HG03095 (cell line): ENCODE results near the gene ABCA2.
"Not testable (repeated sequence)": the region's sequence is repeated elsewhere in the genome, so short reads cannot be mapped to it uniquely, and the experiment has no call there.

Experiments used
- ATAC-seq: cut with Tn5 transposase; IDR thresholded peaks from one replicate; pipeline ENCODE4 v1.9.1; 2021; ENCODE audit warnings: moderate library complexity; ENCODE audit not compliant: unreplicated experiment

ABCA2 gene

GRCh38 chr9:137016436-137016835 is 11.6 kb downstream of the ABCA2 start:
- ATAC-seq: no peak

- ATAC-seq: no peak
These were observed 12.1 kb downstream of the ABCA2 start for GRCh38 chr9:137015976-137016375.

- ATAC-seq: no peak
These were observed 12.5 kb downstream of the ABCA2 start for GRCh38 chr9:137015540-137015930.

- no peak for ATAC-seq
These were observed 13.1 kb downstream of the ABCA2 start for GRCh38 chr9:137014776-137015539.

- ATAC-seq: no peak
These were observed 13.9 kb downstream of the ABCA2 start for GRCh38 chr9:137014166-137014565.

- no peak for ATAC-seq
These were observed 14.5 kb downstream of the ABCA2 start for GRCh38 chr9:137013571-137013940.

- ATAC-seq: no peak
These were observed 15.1 kb downstream of the ABCA2 start for GRCh38 chr9:137012694-137013570.

GRCh38 chr9:137011907-137012675 is 15.9 kb downstream of the ABCA2 start:
- ATAC-seq: no peak

GRCh38 chr9:137011156-137011555 is 16.9 kb downstream of the ABCA2 start:
- ATAC-seq: no peak

- no peak for ATAC-seq
These were observed 17.9 kb downstream of the ABCA2 start for GRCh38 chr9:137009938-137010732.

- ATAC-seq: no peak
These were observed 18.8 kb downstream of the ABCA2 start for GRCh38 chr9:137009217-137009616.

- ATAC-seq: no peak
These were observed 19.7 kb downstream of the ABCA2 start for GRCh38 chr9:137008312-137008711.

- no peak for ATAC-seq
These were observed 20.2 kb downstream of the ABCA2 start for GRCh38 chr9:137007816-137008270.

- ATAC-seq: no peak
These were observed 20.8 kb downstream of the ABCA2 start for GRCh38 chr9:137007108-137007815.

GRCh38 chr9:137006116-137007003 is 21.7 kb downstream of the ABCA2 start:
- ATAC-seq: no peak

- not testable (repeated sequence) for ATAC-seq
These were observed 23.8 kb downstream of the ABCA2 start for GRCh38 chr9:137004285-137004684.

- ATAC-seq: no peak
These were observed 25.4 kb downstream of the ABCA2 start for GRCh38 chr9:137002646-137003041.

- ATAC-seq: no peak
These were observed 26.0 kb downstream of the ABCA2 start for GRCh38 chr9:137001857-137002645.
